HepG2 (cell line): Measurements from ENCODE around the gene TMEM132E. TPM values are rescaled to one million over a fixed set of nuclear protein-coding genes. Genes with fewer than 3 reads are reported as not detected.

ENCODE experiments used
- ATAC-seq: fragments of 200-7000 bp; cut with Tn5 transposase; 3 replicates; pipeline ENCODE4 v1.9.1; 2020; ENCODE audit warnings: mild to moderate bottlenecking, moderate library complexity
- BruUV-seq: library from RNA; stranded (reverse); fragments of 400-500 nt; replicated peaks from 2 replicates; lab custom pipeline; 2021; lab: Mats Ljungman, UMichigan
- CTCF ChIA-PET: fragments of 300-600 bp; formaldehyde crosslinking; extraction: SDS; loops from one replicate; lab custom pipeline; 2021; ENCODE audit warnings: low total read pairs, inconsistent platforms, low intra/inter-chr PET ratio; lab: Yijun Ruan, JAX
- POLR2A ChIA-PET: fragments of 350-600 bp; sonication (Branson Sonifier 250); formaldehyde crosslinking; loops from one replicate; lab custom pipeline; 2020; ENCODE audit warnings: antibody characterized with exemption, inconsistent platforms; lab: Yijun Ruan, JAX
- DNase-seq: peaks from one replicate; pipeline ENCODE4 v3.0.0-alpha.2; 2015; ENCODE audit warnings: low spot score
- FAIRE-seq: peaks from 3 replicates; lab custom pipeline; 2011; peaks lifted over from hg19 to GRCh38; lab: Jason Lieb, UNC
- H2AFZ ChIP-seq: one replicate; pipeline ENCODE4 v1.6.1; 2011; ENCODE audit warnings: low read length, inconsistent platforms
- H3K27ac ChIP-seq: fragments of 300-600 bp; 3 replicates; pipeline ENCODE4 v1.8.0; 2011; ENCODE audit warnings: mixed run types, mild to moderate bottlenecking, mixed read lengths, low read length, inconsistent platforms; ENCODE audit not compliant: insufficient read depth; ENCODE audit errors: extremely low read length
- H3K27me3 ChIP-seq, 2 experiments: fragments of 200-600 bp in 1 of 2; 2 replicates in 1 of 2; 3 replicates in 1 of 2; pipeline versions ENCODE4 v1.6.0 to v1.8.0; 2011; ENCODE audit warnings: low read length in 2 of 2, mild to moderate bottlenecking in 2 of 2, moderate library complexity in 2 of 2, inconsistent platforms in 1 of 2; ENCODE audit not compliant: insufficient read depth in 2 of 2, control insufficient read depth in 1 of 2
- H3K36me3 ChIP-seq, 2 experiments: fragments of 200-600 bp in 1 of 2; replicated peaks in 1 of 2; 2 replicates in 1 of 2; 3 replicates in 1 of 2; pipeline versions ENCODE4 v1.5.1 to v1.8.0; 2011; ENCODE audit warnings: low read length in 2 of 2, inconsistent platforms in 1 of 2; ENCODE audit not compliant: insufficient read depth in 2 of 2, control insufficient read depth in 1 of 2
- H3K4me1 ChIP-seq: 2 replicates; pipeline ENCODE4 v1.5.1; 2012; ENCODE audit warnings: low read length, inconsistent platforms; ENCODE audit not compliant: insufficient read depth
- H3K4me2 ChIP-seq: 2 replicates; pipeline ENCODE4 v1.6.0; 2011; ENCODE audit warnings: low read depth, low read length, inconsistent platforms
- H3K4me3 ChIP-seq, 3 experiments: fragments of 200-600 bp in 1 of 3; sonication (generic), shearing (Covaris generic) in 1 of 3; replicated peaks in 1 of 3; 2 replicates each; pipeline ENCODE4 v1.5.1; 2011 to 2016; ENCODE audit warnings: low read length in 3 of 3, inconsistent platforms in 2 of 3, low read depth in 2 of 3, mild to moderate bottlenecking in 2 of 3, control low read depth in 1 of 3, mixed read lengths in 1 of 3; ENCODE audit not compliant: insufficient read depth in 1 of 3
- H3K79me2 ChIP-seq: one replicate; pipeline ENCODE4 v1.6.1; 2011; ENCODE audit warnings: low read length, inconsistent platforms; ENCODE audit not compliant: insufficient read depth
- H3K9ac ChIP-seq: 2 replicates; pipeline ENCODE4 v1.6.0; 2011; ENCODE audit warnings: mild to moderate bottlenecking, low read depth, low read length, inconsistent platforms; ENCODE audit not compliant: insufficient read depth
- H3K9me3 ChIP-seq: 2 replicates; pipeline ENCODE4 v1.5.1; 2012; ENCODE audit warnings: mild to moderate bottlenecking, low read length
- H4K20me1 ChIP-seq: 2 replicates; pipeline ENCODE4 v1.6.0; 2011; ENCODE audit warnings: inconsistent platforms, mild to moderate bottlenecking, low read length, moderate library complexity; ENCODE audit not compliant: insufficient read depth
- ARID2 ChIP-seq: sonication (generic); formaldehyde crosslinking; IDR thresholded peaks from 2 replicates; pipeline ENCODE4 v1.8.1; 2022; ENCODE audit warnings: mild to moderate bottlenecking, missing genetic modification reagents, borderline replicate concordance
- SRSF4 ChIP-seq: fragments of 200-400 bp; formaldehyde crosslinking; IDR thresholded peaks from one replicate; pipeline ENCODE4 v1.6.1; 2018; ENCODE audit warnings: mild to moderate bottlenecking, low read depth, low read length, moderate library complexity; ENCODE audit not compliant: poor library complexity, severe bottlenecking
- ZBTB40 ChIP-seq, 2 experiments: fragments of 450-650 bp in 1 of 2; sonication (generic) in 1 of 2; formaldehyde crosslinking in 1 of 2; IDR thresholded peaks; 2 replicates each; pipeline versions ENCODE4 v1.6.1 to v1.8.0; 2016 to 2022; ENCODE audit warnings: antibody characterized with exemption in 1 of 2, mild to moderate bottlenecking in 1 of 2, missing genetic modification reagents in 1 of 2
- ZBTB8A ChIP-seq: sonication (generic); formaldehyde crosslinking; IDR thresholded peaks from 2 replicates; pipeline ENCODE4 v1.4.0; 2020; ENCODE audit warnings: mild to moderate bottlenecking, low read depth, missing genetic modification reagents, borderline replicate concordance
- ZFP41 ChIP-seq: sonication (generic); formaldehyde crosslinking; IDR thresholded peaks from 2 replicates; pipeline ENCODE4 v1.4.0; 2020; ENCODE audit warnings: mild to moderate bottlenecking, missing genetic modification reagents, borderline replicate concordance
- WGBS: methylation state at CpG from one replicate; pipeline ENCODE4 v1.1.6; 2017; ENCODE audit warnings: low lambda C conversion rate; 5-methylcytosine and 5-hydroxymethylcytosine counted together
- in situ Hi-C: cut with HindIII; loops from 2 replicates; pipeline ENCODE4 v1.10.0; 2017; ENCODE audit warnings: low pct_unique_long_range_greater_than_20kb; ENCODE audit not compliant: extremely low pct_ligation_motif_present
- intact Hi-C: fragments of 100-400 bp; cut with micrococcal nuclease; formaldehyde crosslinking; loops from one replicate; pipeline ENCODE4 v1.10.0; 2022; ENCODE audit not compliant: unreplicated experiment
- polyA plus RNA-seq, 8 experiments: library from polyadenylated mRNA; depleted of rRNA in 3 of 8; stranded (reverse) in 7 of 8; unstranded in 1 of 8; fragments of >200 nt; fragmentation: Illumina TruSeq in 4 of 8; extraction: Trizol in 4 of 8; gene quantifications; 2 replicates each; pipeline versions ENCODE4 v1.2.1 to v1.2.3, GENCODE V29; 2011 to 2016; ENCODE audit warnings: low read depth in 4 of 8, missing spikeins in 1 of 8, mixed read lengths in 1 of 8; ENCODE audit not compliant: insufficient read depth in 1 of 8
- total RNA-seq, 5 experiments: library from RNA; depleted of rRNA; stranded (reverse); fragments of >200 nt; fragmentation: Illumina TruSeq; extraction: Trizol; gene quantifications; 2 replicates each; pipeline ENCODE4 v1.2.3, GENCODE V29; 2016; ENCODE audit warnings: low read depth in 1 of 5
- TF ChIP-seq, protein P1 (sequence below): sonication (generic); formaldehyde crosslinking; IDR thresholded peaks from 2 replicates; pipeline ENCODE4 v1.5.0; 2020; ENCODE audit warnings: mild to moderate bottlenecking, missing genetic modification reagents

Gene TMEM132E
- total and polyA plus RNA-seq, 2 of the 13 experiments (the other 11 are each of a cell fraction or from before 2014, with no cell fraction given), result not detected

- Histone ChIP-seq H3K9ac (no peak overlapping the region), H3K27me3 (peaks cover 6 to 11% of the 10 kb centered on the region in 2 experiments; a peak in 3 of 5 replicates), H3K4me2 (no peak overlapping the region), H3K79me2 (no peaks in the 10 kb centered on the region), H3K4me1 (no peaks in the 10 kb centered on the region), H4K20me1 (no peaks in the 10 kb centered on the region), H3K36me3 (no peaks in the 10 kb centered on the region), H3K9me3 (no peaks in the 10 kb centered on the region), H3K4me3 (no peak overlapping the region), H2AFZ (no peak overlapping the region), H3K27ac (no peak overlapping the region)
- intact Hi-C loops, result no loop called here
- 5% methylated on average over 4 of the region's 15 CpGs for WGBS
- CTCF ChIA-PET, result no interaction called here
- in situ Hi-C loops, result loop anchor here (5.0 kb wide), 1 partner anchor 212 kb away; no protein-coding TSS in a partner anchor
- POLR2A ChIA-PET, result no interaction called here
- ATAC-seq (no peak), DNase-seq (no peak), FAIRE-seq (no peak)
- no TSS peak for BruUV-seq
- TF ChIP-seq ZFP41 (CRISPR knock-in tag), result no peak
- TF ChIP-seq, protein P1, sequence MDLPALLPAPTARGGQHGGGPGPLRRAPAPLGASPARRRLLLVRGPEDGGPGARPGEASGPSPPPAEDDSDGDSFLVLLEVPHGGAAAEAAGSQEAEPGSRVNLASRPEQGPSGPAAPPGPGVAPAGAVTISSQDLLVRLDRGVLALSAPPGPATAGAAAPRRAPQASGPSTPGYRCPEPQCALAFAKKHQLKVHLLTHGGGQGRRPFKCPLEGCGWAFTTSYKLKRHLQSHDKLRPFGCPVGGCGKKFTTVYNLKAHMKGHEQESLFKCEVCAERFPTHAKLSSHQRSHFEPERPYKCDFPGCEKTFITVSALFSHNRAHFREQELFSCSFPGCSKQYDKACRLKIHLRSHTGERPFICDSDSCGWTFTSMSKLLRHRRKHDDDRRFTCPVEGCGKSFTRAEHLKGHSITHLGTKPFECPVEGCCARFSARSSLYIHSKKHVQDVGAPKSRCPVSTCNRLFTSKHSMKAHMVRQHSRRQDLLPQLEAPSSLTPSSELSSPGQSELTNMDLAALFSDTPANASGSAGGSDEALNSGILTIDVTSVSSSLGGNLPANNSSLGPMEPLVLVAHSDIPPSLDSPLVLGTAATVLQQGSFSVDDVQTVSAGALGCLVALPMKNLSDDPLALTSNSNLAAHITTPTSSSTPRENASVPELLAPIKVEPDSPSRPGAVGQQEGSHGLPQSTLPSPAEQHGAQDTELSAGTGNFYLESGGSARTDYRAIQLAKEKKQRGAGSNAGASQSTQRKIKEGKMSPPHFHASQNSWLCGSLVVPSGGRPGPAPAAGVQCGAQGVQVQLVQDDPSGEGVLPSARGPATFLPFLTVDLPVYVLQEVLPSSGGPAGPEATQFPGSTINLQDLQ (CRISPR knock-in tag), result no peak
- TF ChIP-seq ZBTB40 (IDR thresholded peaks at IDR 0.05), result no peak
- TF ChIP-seq ZBTB40 (CRISPR knock-in tag; IDR thresholded peaks at IDR 0.05), result no peak
- TF ChIP-seq SRSF4, result no peak
- no peak for TF ChIP-seq ZBTB8A
- no peak for TF ChIP-seq ARID2 (CRISPR knock-in tag)
Observed at GRCh38 chr17:34634551-34635160, 55.3 kb downstream of the TMEM132E start.
